HG02870 (cell line): ENCODE data around the gene FHDC1.

Experiments used
- ATAC-seq: cut with Tn5 transposase; IDR thresholded peaks from one replicate; pipeline ENCODE4 v1.9.1; 2021; ENCODE audit warnings: mild to moderate bottlenecking, moderate library complexity; ENCODE audit not compliant: unreplicated experiment

The FHDC1 gene

GRCh38 chr4:153027866-153028265, 91.7 kb downstream of the FHDC1 start:
- no peak for ATAC-seq

- no peak for ATAC-seq
These were observed 92.4 kb downstream of the FHDC1 start for GRCh38 chr4:153028535-153028934.
